Fibroblast of lung (primary cell): Measurements from ENCODE around the gene GCSAM. TPM values are rescaled to one million over a fixed set of nuclear protein-coding genes. Genes with fewer than 3 reads are reported as not detected.

ENCODE experiments used
- DNase-seq, 2 donors: peaks; one replicate each; pipeline versions ENCODE4 v3.0.0 to v3.0.0-alpha.2; 2010; ENCODE audit warnings: low read depth in 2 of 2
- H2AFZ ChIP-seq: 2 replicates; pipeline ENCODE4 v1.5.1; 2012; ENCODE audit warnings: low read length, control low read depth, inconsistent platforms
- H3K27ac ChIP-seq: 2 replicates; pipeline ENCODE4 v1.5.1; 2011; ENCODE audit warnings: low read length, control low read depth; ENCODE audit not compliant: insufficient read depth
- H3K27me3 ChIP-seq: 2 replicates; pipeline ENCODE4 v1.5.1; 2011; ENCODE audit warnings: mild to moderate bottlenecking, low read length; ENCODE audit not compliant: control insufficient read depth, insufficient read depth
- H3K36me3 ChIP-seq: 2 replicates; pipeline ENCODE4 v1.5.1; 2011; ENCODE audit warnings: low read length; ENCODE audit not compliant: control insufficient read depth, insufficient read depth
- H3K4me1 ChIP-seq: 2 replicates; pipeline ENCODE4 v1.5.1; 2011; ENCODE audit warnings: low read length; ENCODE audit not compliant: control insufficient read depth, insufficient read depth; ENCODE audit errors: extremely low read depth
- H3K4me2 ChIP-seq: 2 replicates; pipeline ENCODE4 v1.5.1; 2011; ENCODE audit warnings: low read length, control low read depth; ENCODE audit not compliant: insufficient read depth; ENCODE audit errors: extremely low read depth
- H3K4me3 ChIP-seq, 4 experiments: fragments of 200-600 bp in 1 of 4; sonication (generic) in 1 of 4; replicated peaks in 1 of 4; 2 replicates each; pipeline ENCODE4 v1.5.1; 2011 to 2016; ENCODE audit warnings: low read length in 4 of 4, low read depth in 3 of 4, mild to moderate bottlenecking in 3 of 4, control low read depth in 2 of 4, inconsistent platforms in 1 of 4, mixed read lengths in 1 of 4; ENCODE audit not compliant: insufficient read depth in 1 of 4; ENCODE audit errors: control extremely low read depth in 1 of 4
- H3K79me2 ChIP-seq: 2 replicates; pipeline ENCODE4 v1.5.1; 2012; ENCODE audit warnings: mild to moderate bottlenecking, low read length, inconsistent platforms; ENCODE audit not compliant: control insufficient read depth, insufficient read depth
- H3K9ac ChIP-seq: 2 replicates; pipeline ENCODE4 v1.5.1; 2011; ENCODE audit warnings: mild to moderate bottlenecking, low read length, control low read depth; ENCODE audit not compliant: insufficient read depth
- H3K9me3 ChIP-seq: 2 replicates; pipeline ENCODE4 v1.5.1; 2012; ENCODE audit warnings: low read depth, low read length; ENCODE audit not compliant: control insufficient read depth, insufficient read depth
- H4K20me1 ChIP-seq: 2 replicates; pipeline ENCODE4 v1.5.1; 2011; ENCODE audit warnings: low read length; ENCODE audit not compliant: control insufficient read depth, insufficient read depth; ENCODE audit errors: extremely low read depth
- CTCF ChIP-seq, 2 donors: IDR thresholded peaks in 1 of 2; conservative IDR thresholded peaks in 1 of 2; 1 replicate in 1 of 2; 2 replicates in 1 of 2; pipeline ENCODE4 v1.5.1; 2011 to 2012; ENCODE audit warnings: low read length in 2 of 2, control low read depth in 1 of 2, inconsistent platforms in 1 of 2, low read depth in 1 of 2, mild to moderate bottlenecking in 1 of 2
- EZH2 ChIP-seq: IDR thresholded peaks from 2 replicates; pipeline ENCODE4 v1.5.1; 2012; ENCODE audit warnings: low read length, control low read depth, mild to moderate bottlenecking; ENCODE audit errors: missing control alignments
- polyA plus RNA-seq, 2 donors: library from polyadenylated mRNA; depleted of rRNA in 1 of 2; stranded (reverse) in 1 of 2; unstranded in 1 of 2; fragments of >200 nt; gene quantifications; 2 replicates each; pipeline ENCODE4 v1.2.1, GENCODE V29; 2011 to 2012; ENCODE audit warnings: missing spikeins in 1 of 2
- total RNA-seq: library from RNA; depleted of rRNA; stranded (reverse); fragments of >200 nt; gene quantifications from 2 replicates; pipeline ENCODE4 v1.2.1, GENCODE V29; 2014

Gene GCSAM
- total and polyA plus RNA-seq, 2 donors (not counting 1 experiment from before 2014, with no cell fraction given) = not detected

- Histone ChIP-seq H4K20me1 (no peaks in the 10 kb centered on the region), H3K4me1 (peaks cover 2% of the 10 kb centered on the region), H3K9me3 (no peaks in the 10 kb centered on the region), H2AFZ (no peak overlapping the region), H3K9ac (no peak overlapping the region), H3K4me2 (no peak overlapping the region), H3K4me3 (no peak overlapping the region), H3K79me2 (no peaks in the 10 kb centered on the region), H3K36me3 (no peaks in the 10 kb centered on the region), H3K27ac (no peak overlapping the region), H3K27me3 (no peaks in the 10 kb centered on the region)
- TF ChIP-seq EZH2 (no peak), CTCF (conservative IDR thresholded peaks at IDR 0.05 in 1 of 2, IDR thresholded peaks at IDR 0.05 in 1 of 2; ENCODE audit: low read depth in 1 of 2, low read length in 2 of 2) (no peak)
- no peak for DNase-seq
These were observed 28.3 kb downstream of the GCSAM start for GRCh38 chr3:112104774-112105173.

- Histone ChIP-seq H3K27me3 (no peaks in the 10 kb centered on the region), H3K27ac (no peak overlapping the region), H3K79me2 (no peaks in the 10 kb centered on the region), H3K9me3 (no peaks in the 10 kb centered on the region), H3K4me1 (peaks cover 6% of the 10 kb centered on the region), H3K36me3 (no peaks in the 10 kb centered on the region), H4K20me1 (no peaks in the 10 kb centered on the region), H3K9ac (no peak overlapping the region), H3K4me2 (no peak overlapping the region), H3K4me3 (no peak overlapping the region), H2AFZ (no peak overlapping the region)
- DNase-seq = peak; percentile 20 to 94
- TF ChIP-seq CTCF (conservative IDR thresholded peaks at IDR 0.05 in 1 of 2, IDR thresholded peaks at IDR 0.05 in 1 of 2; ENCODE audit: low read depth in 1 of 2, low read length in 2 of 2) (no peak), EZH2 (no peak)
These were observed 31.1 kb downstream of the GCSAM start for GRCh38 chr3:112101916-112102315.

- DNase-seq = peak; percentile 99
- no peak overlapping the region for H3K9ac ChIP-seq
- H3K27ac ChIP-seq = no peak overlapping the region
- no peaks in the 10 kb centered on the region for H3K27me3 ChIP-seq
- H3K4me1 ChIP-seq = peaks cover 6% of the 10 kb centered on the region
- H3K36me3 ChIP-seq = no peaks in the 10 kb centered on the region
- no peaks in the 10 kb centered on the region for H3K79me2 ChIP-seq
- H3K4me2 ChIP-seq = peak overlapping the region; percentile 38
- H3K9me3 ChIP-seq = no peaks in the 10 kb centered on the region
- TF ChIP-seq EZH2 (no peak), CTCF (conservative IDR thresholded peaks at IDR 0.05 in 1 of 2, IDR thresholded peaks at IDR 0.05 in 1 of 2; ENCODE audit: low read depth in 1 of 2, low read length in 2 of 2) (no peak)
- no peaks in the 10 kb centered on the region for H4K20me1 ChIP-seq
- H2AFZ ChIP-seq = no peak overlapping the region
- no peak overlapping the region for H3K4me3 ChIP-seq
These were observed 35.7 kb downstream of the GCSAM start for GRCh38 chr3:112097378-112097777.
